ENCODE data around the gene TRAFD1. TPM values are rescaled to one million over a fixed set of nuclear protein-coding genes. Genes with fewer than 3 reads are reported as not detected.
"Not testable (repeated sequence)": the region's sequence is repeated elsewhere in the genome, so short reads cannot be mapped to it uniquely, and the experiment has no call there.

TRAFD1 gene
- total RNA-seq, 2 experiments from 2014 or later, result 14.3 to 19.4 TPM

- intact Hi-C loops (cut with micrococcal nuclease; ENCODE audit: unreplicated experiment), result no loop called here
- Histone ChIP-seq H3K9me3 (ENCODE audit: low read length) (no peaks in the 10 kb centered on the region), H3K4me3 (ENCODE audit: low read depth, low read length, poor library complexity, severe bottlenecking) (no peak overlapping the region), H3K79me2 (ENCODE audit: insufficient read depth, low read depth, low read length) (peaks cover 90% of the 10 kb centered on the region), H3K27ac (ENCODE audit: low read depth, low read length, poor library complexity, severe bottlenecking) (no peak overlapping the region), H2AFZ (ENCODE audit: low read length) (no peak overlapping the region), H3K4me1 (ENCODE audit: insufficient read depth, low read length, poor library complexity, severe bottlenecking) (no peaks in the 10 kb centered on the region), H3K9me2 (ENCODE audit: insufficient read depth, low read length) (no peaks in the 10 kb centered on the region), H3K36me3 (ENCODE audit: insufficient read depth, low read length) (peaks cover 90% of the 10 kb centered on the region), H3K4me2 (ENCODE audit: low read length) (no peak overlapping the region), H4K20me1 (ENCODE audit: insufficient read depth, low read length) (no peaks in the 10 kb centered on the region)
- no peak for DNase-seq (ENCODE audit: low spot score)
- ChIA-PET POLR2A (interaction anchor here (0.6 to 3.5 kb wide), 7 partner anchors 9 to 71 kb away, joined by 3 to 19 read pairs (median 4); partner anchors contain the start of gene NAA25), CTCF (ENCODE audit: unreplicated experiment) (no interaction called here)
- no TSS peak for BruUV-seq (replicated peaks)
- TF ChIP-seq CTCF (conservative IDR thresholded peaks at IDR 0.05; ENCODE audit: low read length) (no peak), EZH2phosphoT487 (IDR thresholded peaks at IDR 0.05; ENCODE audit: borderline replicate concordance, low read depth, low read length) (no peak)
These were observed 28.7 kb upstream of the TRAFD1 start for GRCh38 chr12:112096667-112097066.

GRCh38 chr12:112097641-112098040, 27.7 kb upstream of the TRAFD1 start:
- TF ChIP-seq EZH2phosphoT487 (IDR thresholded peaks at IDR 0.05; ENCODE audit: borderline replicate concordance, low read depth, low read length), result no peak
- Histone ChIP-seq H3K9me3 (ENCODE audit: low read length) (no peaks in the 10 kb centered on the region), H3K79me2 (ENCODE audit: insufficient read depth, low read depth, low read length) (peaks cover 100% of the 10 kb centered on the region), H3K4me1 (ENCODE audit: insufficient read depth, low read length, poor library complexity, severe bottlenecking) (no peaks in the 10 kb centered on the region), H4K20me1 (ENCODE audit: insufficient read depth, low read length) (no peaks in the 10 kb centered on the region), H3K4me3 (ENCODE audit: low read depth, low read length, poor library complexity, severe bottlenecking) (no peak overlapping the region), H3K27ac (ENCODE audit: low read depth, low read length, poor library complexity, severe bottlenecking) (no peak overlapping the region), H3K9me2 (ENCODE audit: insufficient read depth, low read length) (no peaks in the 10 kb centered on the region), H2AFZ (ENCODE audit: low read length) (no peak overlapping the region), H3K4me2 (ENCODE audit: low read length) (no peak overlapping the region), H3K36me3 (ENCODE audit: insufficient read depth, low read length) (peaks cover 89% of the 10 kb centered on the region)
- CTCF ChIA-PET (ENCODE audit: unreplicated experiment), result no interaction called here
- no TSS peak for BruUV-seq (replicated peaks)
- intact Hi-C loops (cut with micrococcal nuclease; ENCODE audit: unreplicated experiment), result no loop called here
- POLR2A ChIA-PET, result interaction anchor here (0.6 to 3.5 kb wide), 4 partner anchors 11 to 202 kb away, joined by 4 to 19 read pairs (median 6); partner anchors contain the start of gene NAA25
- no peak for DNase-seq (ENCODE audit: low spot score)

GRCh38 chr12:112100500-112100899, 24.9 kb upstream of the TRAFD1 start:
- H3K4me3 ChIP-seq (ENCODE audit: low read depth, low read length, poor library complexity, severe bottlenecking); H3K9me3 ChIP-seq (ENCODE audit: low read length); H2AFZ ChIP-seq (ENCODE audit: low read length); H3K27ac ChIP-seq (ENCODE audit: low read depth, low read length, poor library complexity, severe bottlenecking); H3K4me1 ChIP-seq (ENCODE audit: insufficient read depth, low read length, poor library complexity, severe bottlenecking); H3K4me2 ChIP-seq (ENCODE audit: low read length); H3K9me2 ChIP-seq (ENCODE audit: insufficient read depth, low read length); CTCF ChIA-PET (ENCODE audit: unreplicated experiment); BruUV-seq (replicated peaks); DNase-seq (ENCODE audit: low spot score); H4K20me1 ChIP-seq (ENCODE audit: insufficient read depth, low read length): not testable (repeated sequence)
- Histone ChIP-seq H3K79me2 (ENCODE audit: insufficient read depth, low read depth, low read length) (peaks cover 100% of the 10 kb centered on the region), H3K36me3 (ENCODE audit: insufficient read depth, low read length) (peaks cover 91% of the 10 kb centered on the region)
- POLR2A ChIA-PET, result interaction anchor here (0.6 to 3.5 kb wide), 4 partner anchors 8 to 62 kb away, joined by 3 to 19 read pairs (median 6); partner anchors contain the start of gene NAA25
- intact Hi-C loops (cut with micrococcal nuclease; ENCODE audit: unreplicated experiment), result loop anchor here (10.0 kb wide), 1 partner anchor 284 kb away; the partner anchor contains the start of gene HECTD4
